Breast epithelium (tissue), 3 donors: ENCODE results near the gene TTC22.

Experiments
- CTCF ChIP-seq, 3 donors: fragments of 450-650 bp; IDR thresholded peaks; one replicate each; pipeline ENCODE4 v1.5.1; 2016 to 2017; ENCODE audit warnings: antibody characterized with exemption in 3 of 3, mild to moderate bottlenecking in 3 of 3, moderate library complexity in 3 of 3
- POLR2AphosphoS5 ChIP-seq, 3 donors: sonication (generic); formaldehyde crosslinking; IDR thresholded peaks; one replicate each; pipeline ENCODE4 v1.6.1; 2017; ENCODE audit warnings: antibody characterized with exemption in 3 of 3

GRCh38 chr1:54842963-54843362 is 41.8 kb upstream of the TTC22 start:
- TF ChIP-seq CTCF (IDR thresholded peaks at IDR 0.05) (no peak), POLR2AphosphoS5 (IDR thresholded peaks at IDR 0.05) (no peak)
